Stimulated activated CD8-positive, alpha-beta memory T cell treated with anti-CD3 and anti-CD28 coated beads, Interleukin-15, amount 100 ng/mL, for 24 hours (primary cell): ENCODE measurements around the gene SLC24A3.

Source experiments
- DNase-seq: peaks from one replicate; pipeline ENCODE4 v3.0.0-alpha.2; 2020; ENCODE audit warnings: low read depth

SLC24A3 gene

DNA sequence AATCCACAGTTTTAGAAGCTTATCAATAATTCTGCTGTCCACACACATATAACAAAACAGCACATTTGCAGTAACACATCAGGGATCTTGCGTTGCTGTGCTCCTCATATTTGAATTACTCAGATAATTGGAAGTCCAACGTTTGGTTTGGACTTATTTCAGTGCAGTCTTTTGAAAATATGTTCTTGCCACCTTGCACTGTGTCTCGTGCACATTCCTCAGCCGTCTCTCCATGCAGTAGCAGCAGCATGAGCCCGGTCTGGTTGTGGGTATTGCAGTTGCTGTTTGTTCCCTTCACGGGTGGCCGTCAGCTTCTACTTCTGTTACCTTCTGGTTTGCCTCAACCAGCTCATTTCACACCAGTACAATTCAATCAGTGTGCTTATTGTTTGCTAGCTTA lies 215.5 kb downstream of the SLC24A3 start:
- no peak for DNase-seq

- DNase-seq: no peak
Measured at GRCh38 chr20:19428324-19428723, 215.9 kb downstream of the SLC24A3 start.

GRCh38 chr20:19429538-19429937 lies 217.1 kb downstream of the SLC24A3 start:
- no peak for DNase-seq

- DNase-seq: no peak
Measured at GRCh38 chr20:19430641-19431315, 218.3 kb downstream of the SLC24A3 start.

DNA sequence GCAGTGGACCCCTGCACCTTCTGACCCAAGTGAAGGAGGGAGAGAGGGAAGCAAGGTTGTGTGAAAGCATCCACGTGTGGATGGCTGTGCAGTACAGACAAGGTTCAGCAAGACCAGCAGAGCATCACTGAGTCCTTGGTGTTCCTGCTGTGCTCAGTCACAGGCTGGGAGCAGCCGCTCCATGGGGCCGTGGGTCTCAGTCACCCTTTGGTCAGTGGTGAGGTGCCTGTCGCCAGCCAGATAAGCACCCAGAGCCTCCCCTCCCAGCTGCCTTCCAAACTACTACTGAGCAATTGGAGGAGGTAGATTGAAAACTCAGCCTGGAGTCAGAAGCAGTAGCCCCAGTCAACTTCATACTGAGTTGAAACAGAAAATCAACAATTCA lies 218.9 kb downstream of the SLC24A3 start:
- DNase-seq: no peak

DNA sequence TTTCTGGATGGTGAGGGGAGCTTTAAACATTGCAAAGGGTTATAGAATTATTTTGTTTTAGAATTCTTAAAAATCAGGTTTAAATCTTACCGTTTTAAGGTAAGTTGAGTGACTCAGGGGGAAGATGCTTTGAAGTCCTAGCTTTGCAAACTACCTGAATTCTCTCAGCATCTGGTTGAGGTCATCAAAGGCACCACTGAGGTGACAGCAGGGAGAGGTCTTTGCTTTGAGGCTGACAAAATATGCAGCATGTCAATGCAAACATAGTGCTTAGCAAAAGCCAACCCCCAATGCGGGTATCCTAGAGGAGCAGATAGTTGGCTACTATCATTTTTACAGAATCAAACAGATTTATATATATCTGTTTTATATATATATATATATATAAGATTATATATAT lies 219.5 kb downstream of the SLC24A3 start:
- no peak for DNase-seq

GRCh38 chr20:19433371-19434350 lies 221.2 kb downstream of the SLC24A3 start:
- DNase-seq: no peak

GRCh38 chr20:19435316-19435715 lies 222.9 kb downstream of the SLC24A3 start:
- DNase-seq: no peak

- DNase-seq: no peak
Measured at GRCh38 chr20:19435821-19436220, 223.4 kb downstream of the SLC24A3 start.

- DNase-seq: no peak
Measured at GRCh38 chr20:19438488-19438887, 226.0 kb downstream of the SLC24A3 start.

DNA sequence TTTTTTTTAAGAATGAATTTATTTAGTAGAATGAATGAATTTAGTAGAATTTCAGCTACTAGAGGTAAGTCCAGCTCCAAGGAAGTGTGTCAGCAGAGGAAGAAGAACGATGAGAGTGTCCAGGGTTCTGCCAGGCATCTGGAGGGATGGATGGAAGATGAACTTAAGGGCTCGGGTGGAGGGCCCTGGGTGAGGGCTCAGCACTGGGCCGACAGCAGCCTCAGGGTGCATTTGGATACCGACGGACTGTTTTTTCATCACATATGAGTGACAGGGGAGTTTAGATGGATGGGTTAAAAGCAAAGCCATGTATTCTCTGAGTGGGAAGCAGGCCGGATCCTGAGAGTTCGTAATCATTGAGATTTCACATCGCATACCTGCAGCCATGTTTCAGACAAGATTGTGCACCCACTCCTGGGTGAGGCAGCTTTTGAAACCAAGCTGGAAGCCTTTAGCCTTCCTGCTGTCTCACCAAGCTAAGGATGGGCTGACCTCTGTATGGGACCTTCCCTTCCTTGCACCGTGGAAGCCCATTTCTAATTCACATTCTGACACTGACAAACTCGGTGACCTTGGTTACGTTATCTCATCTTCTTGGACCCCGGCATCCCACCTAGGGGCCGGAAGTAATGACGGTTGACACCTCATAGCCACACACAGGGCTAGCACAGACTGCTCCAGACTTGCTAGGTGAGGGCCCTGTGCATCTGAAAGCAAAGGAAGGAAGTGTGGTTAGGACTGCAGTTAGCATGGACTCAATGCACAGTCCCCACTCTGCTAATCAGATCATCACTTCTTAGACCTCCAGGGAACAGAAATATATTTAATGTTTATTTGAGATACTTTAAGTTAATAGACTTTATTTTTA lies 228.5 kb downstream of the SLC24A3 start:
- DNase-seq: no peak

- no peak for DNase-seq
Measured at GRCh38 chr20:19446246-19446645, 233.8 kb downstream of the SLC24A3 start.

- DNase-seq: no peak
Measured at GRCh38 chr20:19448632-19449031, 236.2 kb downstream of the SLC24A3 start.

DNA sequence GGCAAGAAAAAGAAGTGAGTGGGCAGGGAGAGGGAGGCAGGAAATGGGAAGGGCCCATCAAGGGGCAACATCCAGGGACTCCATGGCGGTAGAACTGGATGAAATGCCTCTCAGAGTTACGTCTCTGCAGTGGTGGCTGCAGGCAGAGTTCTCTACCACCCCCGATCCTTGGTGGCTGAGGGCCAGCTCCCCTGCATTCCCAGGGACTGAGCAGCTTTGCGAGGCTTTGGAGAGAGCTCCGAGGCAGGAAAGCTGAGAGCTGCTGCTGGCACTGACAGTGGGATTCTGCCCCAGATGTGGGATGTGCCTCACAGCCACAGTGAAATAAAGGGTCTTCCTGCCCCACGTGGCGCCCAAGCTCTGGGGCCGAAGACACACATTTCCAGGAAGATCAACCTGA lies 236.6 kb downstream of the SLC24A3 start:
- DNase-seq: no peak

DNA sequence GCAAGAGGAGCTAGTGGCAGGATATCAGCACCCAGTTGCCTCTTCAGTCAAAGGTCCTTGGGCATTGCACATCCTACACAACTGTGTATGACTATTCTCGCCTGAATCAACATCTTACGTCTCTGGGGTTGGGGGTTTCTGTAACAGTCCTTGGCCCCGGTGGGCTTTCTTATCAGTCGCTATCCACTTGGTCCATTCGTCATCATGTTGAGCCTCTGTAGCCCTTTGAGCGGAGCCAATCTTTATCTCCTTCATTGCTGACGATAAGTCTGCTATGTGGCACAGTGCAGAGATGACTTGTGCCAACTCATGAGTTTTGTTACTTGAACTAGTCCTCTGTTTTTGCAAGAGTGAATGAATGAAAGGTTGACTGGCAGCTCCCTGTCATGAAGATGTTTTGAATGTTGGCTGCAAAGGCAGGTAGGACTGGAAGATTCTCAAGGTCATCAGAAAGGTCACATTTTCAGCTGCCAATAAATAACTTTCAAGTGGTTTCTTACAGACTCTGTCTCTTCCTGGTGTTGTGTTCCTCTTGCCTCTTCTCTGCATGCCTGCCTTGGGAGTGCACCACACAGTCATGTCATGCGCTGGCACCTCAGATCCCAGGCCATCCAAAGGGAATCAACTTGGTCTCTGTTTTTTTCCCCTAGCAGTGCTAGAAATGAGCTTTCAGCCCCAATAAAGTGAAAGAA lies 238.9 kb downstream of the SLC24A3 start:
- no peak for DNase-seq

DNA sequence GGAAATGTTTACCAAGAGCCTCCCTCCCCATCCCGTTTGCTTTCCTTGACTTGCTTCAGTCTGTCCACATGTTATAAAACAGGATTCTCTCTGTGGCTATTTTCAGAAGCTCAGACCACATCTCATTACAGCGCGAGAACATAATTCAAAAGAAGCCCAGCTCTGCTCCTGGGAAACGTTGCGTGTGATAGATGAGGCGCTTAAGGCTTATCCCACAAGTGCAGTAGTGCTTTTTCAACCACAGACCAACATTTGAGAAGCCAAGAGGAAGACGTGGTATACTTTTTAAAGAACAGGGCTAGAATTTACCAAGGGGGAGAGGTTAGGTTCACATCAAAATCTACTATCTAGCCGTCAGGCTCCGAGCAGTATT lies 239.5 kb downstream of the SLC24A3 start:
- DNase-seq: no peak

DNA sequence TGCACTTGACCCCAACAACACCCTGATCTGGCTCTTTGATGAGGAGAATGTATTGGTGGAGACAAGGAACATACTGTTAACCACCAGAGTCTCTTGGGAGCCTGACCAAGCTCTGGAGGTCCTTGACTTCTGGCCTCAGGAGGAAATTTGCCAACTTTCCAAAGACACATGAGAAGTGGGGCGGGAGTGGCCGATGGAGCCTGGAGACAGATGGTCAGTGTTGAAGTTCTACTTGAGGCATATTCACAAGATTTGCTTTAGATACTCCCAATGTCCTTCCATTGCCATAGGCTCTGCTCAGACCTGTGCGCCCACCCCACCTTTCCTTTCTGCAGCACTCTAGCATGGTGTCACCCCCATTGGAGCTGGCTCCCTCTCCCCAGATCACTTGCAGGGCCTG lies 241.0 kb downstream of the SLC24A3 start:
- no peak for DNase-seq

DNA sequence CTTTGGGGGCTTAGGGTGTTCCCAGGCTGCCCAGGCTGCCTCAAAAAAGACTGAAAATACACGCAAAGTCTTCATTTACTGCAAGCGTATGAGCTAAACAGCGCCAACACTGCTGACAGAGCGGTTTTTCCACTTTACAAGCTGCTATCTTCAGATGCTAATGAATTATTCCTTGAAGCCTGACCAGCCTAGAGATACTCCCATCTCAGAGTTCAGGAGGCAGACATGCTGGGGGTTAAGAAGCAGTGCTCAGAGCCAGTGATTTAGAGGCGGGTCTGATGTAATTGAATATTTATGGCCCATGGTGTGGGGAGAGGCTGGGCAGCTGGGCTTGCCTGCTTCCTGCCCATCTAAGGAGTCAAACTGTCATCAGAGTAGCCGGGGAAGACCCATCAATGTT lies 241.4 kb downstream of the SLC24A3 start:
- no peak for DNase-seq

DNA sequence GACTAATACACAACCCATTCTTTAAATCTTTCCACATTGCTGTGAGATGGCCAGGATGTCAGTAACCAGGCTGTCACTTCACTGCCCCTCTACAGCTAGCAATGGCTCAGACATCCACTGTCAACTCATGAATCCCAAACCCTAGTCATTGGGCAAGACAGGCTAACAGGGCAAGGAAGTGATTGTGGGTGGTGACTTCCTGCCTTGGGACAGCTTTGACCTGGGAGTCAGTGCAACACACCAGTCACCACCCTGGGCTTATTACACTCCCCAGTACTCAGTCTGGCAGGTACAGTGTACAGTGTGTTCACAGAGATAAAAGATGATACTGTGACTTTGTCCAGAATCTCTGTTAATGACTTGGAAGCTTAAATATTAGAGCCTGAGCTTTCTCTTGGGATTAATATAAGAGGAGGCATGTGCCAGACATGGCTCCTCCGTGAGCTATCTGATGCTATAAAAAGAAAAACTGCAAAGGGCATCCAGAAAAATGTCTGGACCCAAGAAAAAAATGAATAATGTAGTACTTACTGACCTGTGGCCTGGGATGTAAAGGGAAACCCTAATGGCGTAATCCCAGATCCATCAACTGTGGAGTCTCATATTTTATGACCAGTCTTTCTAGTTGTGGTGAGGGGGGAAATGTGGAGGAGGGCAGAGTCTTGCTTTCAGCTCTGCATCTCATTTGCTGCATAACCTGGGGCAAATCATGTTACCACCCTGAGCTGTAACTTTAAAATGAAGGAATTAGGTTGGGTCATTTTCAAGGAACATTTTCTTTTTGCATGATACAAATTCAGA lies 244.4 kb downstream of the SLC24A3 start:
- DNase-seq: no peak

DNA sequence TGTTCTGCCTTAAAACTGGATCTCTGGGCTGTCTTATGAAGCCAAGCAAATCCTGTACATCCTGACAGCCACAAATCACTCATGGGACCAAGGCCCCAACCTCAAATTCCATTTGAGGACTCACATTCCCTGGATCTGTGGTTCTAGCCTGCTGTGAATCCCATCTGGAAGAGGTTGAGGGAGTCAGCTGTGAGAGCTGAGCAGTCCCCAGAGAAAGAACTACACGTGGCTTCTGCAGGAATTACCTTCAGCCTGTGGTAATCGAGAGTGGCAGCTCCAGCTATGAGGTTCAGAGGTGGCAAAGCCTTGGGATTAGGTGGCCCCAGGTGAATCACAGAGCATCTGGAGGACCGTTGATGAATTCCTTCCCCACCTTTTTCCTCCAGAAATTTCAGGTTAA lies 245.2 kb downstream of the SLC24A3 start:
- no peak for DNase-seq

DNA sequence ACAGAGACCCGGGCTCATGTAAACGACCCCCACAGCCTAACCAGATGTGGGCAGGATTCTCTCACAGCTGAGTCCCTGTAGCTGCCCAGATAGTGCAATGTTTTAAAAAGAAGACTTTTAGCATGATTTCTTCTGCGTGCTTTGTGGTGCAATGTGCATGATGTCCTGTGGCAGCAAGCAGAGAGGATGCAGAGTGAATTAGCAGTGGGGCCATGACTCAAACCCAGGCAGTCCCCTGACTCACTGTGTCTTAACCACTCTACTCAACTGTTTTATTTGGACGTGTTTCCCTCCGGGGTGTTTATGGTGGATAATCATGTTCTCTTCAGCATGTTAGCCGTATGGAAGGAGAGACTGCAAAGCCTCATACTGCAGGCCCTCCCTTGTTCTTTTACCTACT lies 247.9 kb downstream of the SLC24A3 start:
- no peak for DNase-seq
